Stimulated activated CD8-positive, alpha-beta memory T cell treated with anti-CD3 and anti-CD28 coated beads, Interleukin-4, amount 100 ng/mL, for 24 hours (primary cell): Measurements from ENCODE around the gene PDE5A.
"Not testable (repeated sequence)": the region's sequence is repeated elsewhere in the genome, so short reads cannot be mapped to it uniquely, and the experiment has no call there.

Experiments
- DNase-seq: peaks from one replicate; pipeline ENCODE4 v3.0.0-alpha.2; 2020; ENCODE audit warnings: low read depth

The PDE5A gene

GRCh38 chr4:119646347-119647071, 17.9 kb upstream of the PDE5A start:
- no peak for DNase-seq

- DNase-seq: no peak
These were observed 14.9 kb upstream of the PDE5A start for GRCh38 chr4:119643306-119644042.

GRCh38 chr4:119641765-119642164, 13.2 kb upstream of the PDE5A start:
- no peak for DNase-seq

- no peak for DNase-seq
These were observed 9.8 kb upstream of the PDE5A start for GRCh38 chr4:119638359-119638758.

- DNase-seq: not testable (repeated sequence)
These were observed 8.2 kb upstream of the PDE5A start for GRCh38 chr4:119636851-119637250.

GRCh38 chr4:119632216-119632615, 3.6 kb upstream of the PDE5A start:
- no peak for DNase-seq

GRCh38 chr4:119629142-119629471, 503 bp upstream of the PDE5A start:
- no peak for DNase-seq

- peak; percentile 34 for DNase-seq
These were observed 1.0 kb downstream of the PDE5A start for GRCh38 chr4:119627267-119628255.

GRCh38 chr4:119626943-119627266, 1.7 kb downstream of the PDE5A start:
- DNase-seq: no peak

GRCh38 chr4:119626420-119626819, 2.2 kb downstream of the PDE5A start:
- no peak for DNase-seq

GRCh38 chr4:119625761-119626160, 2.8 kb downstream of the PDE5A start:
- no peak for DNase-seq

- DNase-seq: no peak
These were observed 4.2 kb downstream of the PDE5A start for GRCh38 chr4:119624356-119624755.

GRCh38 chr4:119623025-119623424, 5.6 kb downstream of the PDE5A start:
- no peak for DNase-seq

- DNase-seq: no peak
These were observed 13.4 kb downstream of the PDE5A start for GRCh38 chr4:119615068-119615719.

GRCh38 chr4:119604266-119604665, 24.3 kb downstream of the PDE5A start:
- no peak for DNase-seq

- DNase-seq: no peak
These were observed 26.2 kb downstream of the PDE5A start for GRCh38 chr4:119602366-119602765.

- no peak for DNase-seq
These were observed 30.1 kb downstream of the PDE5A start for GRCh38 chr4:119598521-119598920.

GRCh38 chr4:119597377-119597776, 31.2 kb downstream of the PDE5A start:
- no peak for DNase-seq

GRCh38 chr4:119593698-119594097, 34.9 kb downstream of the PDE5A start:
- no peak for DNase-seq

- no peak for DNase-seq
These were observed 35.8 kb downstream of the PDE5A start for GRCh38 chr4:119592830-119593229.

- DNase-seq: no peak
These were observed 39.4 kb downstream of the PDE5A start for GRCh38 chr4:119589165-119589564.

GRCh38 chr4:119587796-119588195, 40.8 kb downstream of the PDE5A start:
- DNase-seq: no peak
